Peyer's patch (tissue), 4 donors: ENCODE results near the gene SINHCAF. TPM values are rescaled to one million over a fixed set of nuclear protein-coding genes. Genes with fewer than 3 reads are reported as not detected.
"Not testable (repeated sequence)": the region's sequence is repeated elsewhere in the genome, so short reads cannot be mapped to it uniquely, and the experiment has no call there.

Source experiments
- DNase-seq, 3 donors: peaks; one replicate each; pipeline ENCODE4 v3.0.0-alpha.2; 2017 to 2019
- H3K27ac ChIP-seq, 4 donors: fragments of 200-600 bp; sonication (generic); one replicate each; pipeline ENCODE4 v1.5.1; 2016 to 2019
- H3K27me3 ChIP-seq, 2 donors: fragments of 200-600 bp; sonication (generic); one replicate each; pipeline ENCODE4 v1.5.1; 2019
- H3K36me3 ChIP-seq, 3 donors: fragments of 200-600 bp; sonication (generic); one replicate each; pipeline ENCODE4 v1.5.1; 2016 to 2019
- H3K4me1 ChIP-seq, 4 donors: fragments of 200-600 bp; sonication (generic); one replicate each; pipeline ENCODE4 v1.5.1; 2016 to 2019
- H3K4me3 ChIP-seq, 4 donors: fragments of 200-600 bp; sonication (generic); 1 replicate in 3 of 4; 2 replicates in 1 of 4; pipeline ENCODE4 v1.5.1; 2016 to 2019; ENCODE audit warnings: mild to moderate bottlenecking in 1 of 4
- H3K9me3 ChIP-seq, 4 donors: fragments of 200-600 bp; sonication (generic); one replicate each; pipeline ENCODE4 v1.5.1; 2016 to 2019; ENCODE audit warnings: mild to moderate bottlenecking in 1 of 4
- CTCF ChIP-seq, 6 experiments: fragments of 450-650 bp in 4 of 6; fragments of 200-600 bp in 2 of 6; sonication (generic) in 1 of 6; IDR thresholded peaks; one replicate each; pipeline ENCODE4 v1.5.1; 2017 to 2019; ENCODE audit warnings: antibody characterized with exemption in 6 of 6, mild to moderate bottlenecking in 3 of 6, moderate library complexity in 1 of 6
- POLR2A ChIP-seq, 2 donors: fragments of 450-650 bp; IDR thresholded peaks; one replicate each; pipeline ENCODE4 v1.5.1; 2017; ENCODE audit warnings: antibody characterized with exemption in 2 of 2, mild to moderate bottlenecking in 2 of 2, moderate library complexity in 2 of 2
- total RNA-seq, 4 donors: library from RNA; depleted of rRNA; stranded (reverse); fragments of >200 nt; gene quantifications; one replicate each; pipeline ENCODE4 v1.1.0, GENCODE V29; 2016

Gene SINHCAF
- total RNA-seq = 100 to 1,000 TPM in 1 of 4 donors, 10 to 100 TPM in 3; 39.9 to 109 (median 53.7) TPM

- peak within 1 kb of the TSS; percentile 86 to 96 (median 93) for H3K27ac ChIP-seq
- DNase-seq = peak; percentile 100
- H3K4me1 ChIP-seq = peaks cover 0 to 12% (median 6%) of the 10 kb centered on the region in 4 donors
- peak within 1 kb of the TSS; percentile 67 to 89 (median 82) for H3K4me3 ChIP-seq
- no peaks in the 10 kb centered on the region for H3K27me3 ChIP-seq
- TF ChIP-seq CTCF (IDR thresholded peaks at IDR 0.05) (peak in 1 of 6 experiments; percentile 10), POLR2A (IDR thresholded peaks at IDR 0.05) (peak; percentile 90 to 99)
- H3K36me3 ChIP-seq = no peaks in the 10 kb centered on the region
- H3K9me3 ChIP-seq = no peaks in the 10 kb centered on the region
Measured at GRCh38 chr12:31325877-31326631, at the start of gene SINHCAF. Gene SINHCAF (minus strand): TSS chr12:31326150. CDS start chr12:31298204, 27,946 bp downstream.

GRCh38 chr12:31375422-31375821, 49.5 kb upstream of the SINHCAF start:
- not testable (repeated sequence) for H3K36me3 ChIP-seq, H3K4me3 ChIP-seq, H3K27me3 ChIP-seq, H3K4me1 ChIP-seq, H3K9me3 ChIP-seq, H3K27ac ChIP-seq
- DNase-seq = peak in 1 of 3 donors; percentile 3

- TF ChIP-seq POLR2A (IDR thresholded peaks at IDR 0.05) (no peak), CTCF (IDR thresholded peaks at IDR 0.05) (no peak)
- Histone ChIP-seq H3K36me3 (no peaks in the 10 kb centered on the region), H3K4me3 (peak overlapping the region in 2 of 4 donors; percentile 15 to 20), H3K9me3 (no peaks in the 10 kb centered on the region), H3K27ac (peak overlapping the region in 3 of 4 donors; percentile 73 to 87 (median 75)), H3K4me1 (no peaks in the 10 kb centered on the region), H3K27me3 (no peaks in the 10 kb centered on the region)
- DNase-seq = peak in 1 of 3 donors; percentile 59
Measured at GRCh38 chr12:31371256-31371620, 45.3 kb upstream of the SINHCAF start.

GRCh38 chr12:31370531-31371255, 44.7 kb upstream of the SINHCAF start:
- Histone ChIP-seq H3K4me3 (peak overlapping the region in 2 of 4 donors; percentile 15 to 20), H3K27ac (peak overlapping the region in 3 of 4 donors; percentile 73 to 87 (median 75)), H3K9me3 (no peaks in the 10 kb centered on the region), H3K36me3 (no peaks in the 10 kb centered on the region), H3K4me1 (no peaks in the 10 kb centered on the region), H3K27me3 (no peaks in the 10 kb centered on the region)
- DNase-seq = peak in 2 of 3 donors; percentile 63 to 77
- TF ChIP-seq POLR2A (IDR thresholded peaks at IDR 0.05) (peak in 1 of 2 donors; percentile 34), CTCF (IDR thresholded peaks at IDR 0.05) (no peak)

- H3K4me3 ChIP-seq = peak overlapping the region in 2 of 4 donors; percentile 9 to 15
- H3K36me3 ChIP-seq = no peaks in the 10 kb centered on the region
- no peaks in the 10 kb centered on the region for H3K9me3 ChIP-seq
- no peaks in the 10 kb centered on the region for H3K27me3 ChIP-seq
- H3K4me1 ChIP-seq = no peaks in the 10 kb centered on the region
- peak in 1 of 3 donors; percentile 47 for DNase-seq
- TF ChIP-seq POLR2A (IDR thresholded peaks at IDR 0.05) = no peak
- TF ChIP-seq CTCF (IDR thresholded peaks at IDR 0.05) = no peak
- peak overlapping the region in 3 of 4 donors; percentile 73 to 87 (median 75) for H3K27ac ChIP-seq
Measured at GRCh38 chr12:31369712-31370521, 44.0 kb upstream of the SINHCAF start.
